NCI-H2227 (cell line): ENCODE data around the gene SMPD1.
"Not testable (repeated sequence)": the region's sequence is repeated elsewhere in the genome, so short reads cannot be mapped to it uniquely, and the experiment has no call there.

Source experiments
- DNase-seq: peaks from one replicate; lab custom pipeline; 2025; ENCODE audit not compliant: unreplicated experiment; lab: John Stamatoyannopoulos, UW

The SMPD1 gene

DNA sequence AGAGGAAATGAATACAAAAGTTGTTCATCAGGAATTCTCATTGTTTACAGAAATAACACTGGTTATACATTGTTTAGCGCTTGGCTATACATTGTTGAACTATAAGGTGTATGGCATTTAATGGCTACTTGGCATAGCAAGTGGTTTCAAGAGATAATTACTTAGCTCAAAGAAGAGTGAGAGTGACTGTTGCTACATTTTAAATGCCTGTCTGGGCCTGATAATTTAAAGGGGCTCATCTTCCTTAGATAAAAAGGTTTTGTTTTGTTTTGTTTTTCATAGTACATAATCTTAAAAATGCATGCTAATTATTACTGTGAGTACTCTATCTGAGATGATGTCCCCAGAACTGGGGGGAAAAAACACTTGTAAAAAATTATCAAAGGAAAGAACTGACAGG lies 1.5 kb upstream of the SMPD1 start:
- DNase-seq = no peak

DNA sequence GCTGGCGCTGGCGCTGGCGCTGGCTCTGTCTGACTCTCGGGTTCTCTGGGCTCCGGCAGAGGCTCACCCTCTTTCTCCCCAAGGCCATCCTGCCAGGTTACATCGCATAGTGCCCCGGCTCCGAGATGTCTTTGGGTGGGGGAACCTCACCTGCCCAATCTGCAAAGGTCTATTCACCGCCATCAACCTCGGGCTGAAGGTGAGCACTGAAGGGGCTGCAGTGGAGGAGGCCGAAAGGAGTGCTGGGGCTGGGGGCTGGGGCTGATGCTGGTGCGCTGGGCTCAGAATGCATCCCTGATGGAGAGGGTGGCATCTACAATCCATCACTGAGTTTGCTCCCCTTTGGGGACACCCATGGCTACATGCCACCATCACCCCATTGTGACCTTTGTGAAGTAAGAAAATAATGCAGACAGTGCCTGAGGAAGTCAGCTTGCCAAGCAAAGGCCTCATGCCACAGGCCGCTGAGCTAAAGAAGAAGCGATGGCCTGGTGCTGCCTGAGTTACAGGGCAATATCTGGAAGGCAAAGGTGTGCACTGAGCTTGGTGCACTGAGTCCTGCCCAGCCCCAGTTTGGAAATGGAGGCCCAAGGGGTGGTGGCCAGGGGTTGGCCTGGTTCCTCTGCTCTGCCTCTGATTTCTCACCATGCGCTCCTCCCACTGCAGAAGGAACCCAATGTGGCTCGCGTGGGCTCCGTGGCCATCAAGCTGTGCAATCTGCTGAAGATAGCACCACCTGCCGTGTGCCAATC lies 620 bp downstream of the SMPD1 start:
- no peak for DNase-seq

DNA sequence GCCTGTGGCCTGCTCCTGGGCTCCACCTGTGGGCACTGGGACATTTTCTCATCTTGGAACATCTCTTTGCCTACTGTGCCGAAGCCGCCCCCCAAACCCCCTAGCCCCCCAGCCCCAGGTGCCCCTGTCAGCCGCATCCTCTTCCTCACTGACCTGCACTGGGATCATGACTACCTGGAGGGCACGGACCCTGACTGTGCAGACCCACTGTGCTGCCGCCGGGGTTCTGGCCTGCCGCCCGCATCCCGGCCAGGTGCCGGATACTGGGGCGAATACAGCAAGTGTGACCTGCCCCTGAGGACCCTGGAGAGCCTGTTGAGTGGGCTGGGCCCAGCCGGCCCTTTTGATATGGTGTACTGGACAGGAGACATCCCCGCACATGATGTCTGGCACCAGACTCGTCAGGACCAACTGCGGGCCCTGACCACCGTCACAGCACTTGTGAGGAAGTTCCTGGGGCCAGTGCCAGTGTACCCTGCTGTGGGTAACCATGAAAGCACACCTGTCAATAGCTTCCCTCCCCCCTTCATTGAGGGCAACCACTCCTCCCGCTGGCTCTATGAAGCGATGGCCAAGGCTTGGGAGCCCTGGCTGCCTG lies 1.4 kb downstream of the SMPD1 start:
- no peak for DNase-seq

DNA sequence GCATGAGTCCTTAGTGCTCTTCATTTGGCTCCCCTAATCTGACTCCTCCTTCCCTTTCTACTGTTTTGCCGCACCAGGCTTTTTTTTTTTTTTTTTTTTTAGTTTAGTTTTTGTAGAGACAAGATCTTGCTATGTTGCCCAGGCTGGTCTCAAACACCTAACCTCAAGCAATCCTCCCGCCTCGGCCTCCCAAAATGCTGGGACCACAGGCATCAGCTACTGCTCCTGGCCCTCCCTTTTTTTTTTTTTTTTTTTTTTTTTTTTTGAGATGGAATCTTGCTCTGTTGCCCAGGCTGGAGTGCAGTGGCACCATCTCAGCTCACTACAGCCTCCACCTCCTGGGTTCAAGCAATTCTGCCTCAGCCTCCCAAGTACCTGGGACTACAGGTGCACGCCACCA lies 2.0 kb downstream of the SMPD1 start:
- not testable (repeated sequence) for DNase-seq

DNA sequence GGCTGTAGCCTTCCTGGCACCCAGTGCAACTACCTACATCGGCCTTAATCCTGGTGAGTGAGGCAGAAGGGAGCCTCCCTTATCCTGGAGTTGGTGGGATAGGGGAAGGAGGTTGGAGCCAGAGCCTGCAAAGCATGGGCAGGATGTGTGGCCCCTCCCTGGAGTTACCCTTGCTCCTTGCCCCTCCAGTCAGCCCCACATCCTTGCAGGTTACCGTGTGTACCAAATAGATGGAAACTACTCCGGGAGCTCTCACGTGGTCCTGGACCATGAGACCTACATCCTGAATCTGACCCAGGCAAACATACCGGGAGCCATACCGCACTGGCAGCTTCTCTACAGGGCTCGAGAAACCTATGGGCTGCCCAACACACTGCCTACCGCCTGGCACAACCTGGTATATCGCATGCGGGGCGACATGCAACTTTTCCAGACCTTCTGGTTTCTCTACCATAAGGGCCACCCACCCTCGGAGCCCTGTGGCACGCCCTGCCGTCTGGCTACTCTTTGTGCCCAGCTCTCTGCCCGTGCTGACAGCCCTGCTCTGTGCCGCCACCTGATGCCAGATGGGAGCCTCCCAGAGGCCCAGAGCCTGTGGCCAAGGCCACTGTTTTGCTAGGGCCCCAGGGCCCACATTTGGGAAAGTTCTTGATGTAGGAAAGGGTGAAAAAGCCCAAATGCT lies 3.9 kb downstream of the SMPD1 start:
- DNase-seq = no peak

DNA sequence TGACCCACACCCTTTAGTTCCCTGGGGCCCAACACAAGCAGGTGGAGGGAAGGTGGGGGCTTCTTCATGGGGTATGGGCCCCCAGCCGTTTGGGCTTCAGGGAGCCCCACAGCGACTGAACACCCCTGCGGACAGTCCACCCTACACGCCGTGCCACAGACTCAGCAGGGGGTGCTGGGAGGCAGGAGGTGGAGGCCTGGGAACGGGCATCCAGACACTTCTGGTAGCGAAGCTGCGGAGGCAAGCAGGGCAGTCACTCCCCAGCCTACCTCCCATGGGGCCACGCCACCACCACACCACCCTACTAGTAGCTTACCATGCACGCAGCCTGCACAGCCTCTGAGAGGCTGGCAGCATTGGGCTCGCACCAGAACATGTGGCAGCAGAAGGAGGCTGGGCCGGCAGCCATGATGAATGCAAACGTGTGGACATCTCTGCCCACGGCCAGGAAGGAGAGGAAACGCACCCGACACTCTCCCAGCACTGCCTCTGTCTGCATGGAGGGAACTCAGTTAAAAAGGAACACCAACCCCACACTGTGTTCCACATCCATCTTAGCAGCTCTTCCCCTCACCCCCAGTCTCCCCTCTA lies 5.3 kb downstream of the SMPD1 start:
- no peak for DNase-seq

DNA sequence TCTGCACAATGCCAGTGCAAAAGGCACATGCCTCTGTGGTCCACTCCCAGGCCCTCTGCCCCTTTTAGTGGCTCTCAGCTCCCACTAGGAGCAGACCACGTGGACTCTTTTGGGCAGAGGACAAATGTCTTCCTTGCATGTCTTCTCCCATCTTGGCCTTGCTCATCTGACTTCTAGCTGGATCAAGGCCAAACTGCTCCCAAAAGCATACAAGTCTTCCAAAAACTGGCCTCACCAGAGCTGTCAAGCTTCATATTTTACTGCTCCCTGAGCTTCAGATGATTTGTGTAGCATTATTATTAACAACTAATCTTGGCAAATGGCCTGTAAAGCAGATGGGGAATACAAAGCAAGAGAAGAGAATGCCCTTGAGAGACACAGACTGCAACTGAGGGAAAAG lies 6.9 kb downstream of the SMPD1 start:
- no peak for DNase-seq

DNA sequence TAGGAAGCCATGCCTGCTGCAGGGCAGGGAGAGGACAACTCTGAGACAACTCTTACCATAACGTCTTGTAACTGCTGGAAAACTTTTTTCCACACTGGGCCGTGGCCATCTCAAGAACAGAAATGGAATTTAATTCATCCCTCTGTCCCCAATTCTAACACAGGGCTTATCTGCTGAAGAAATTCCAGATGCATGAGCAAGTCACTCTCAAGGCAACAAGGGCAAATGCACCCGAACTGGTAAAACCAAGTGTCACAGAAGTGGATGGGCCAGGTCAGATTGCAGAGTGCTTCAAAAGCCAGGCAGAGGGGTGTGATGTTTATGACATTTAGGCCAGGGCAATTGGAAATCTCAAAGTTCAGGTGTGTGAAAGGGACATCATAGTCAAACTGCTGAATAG lies 7.4 kb downstream of the SMPD1 start:
- no peak for DNase-seq

DNA sequence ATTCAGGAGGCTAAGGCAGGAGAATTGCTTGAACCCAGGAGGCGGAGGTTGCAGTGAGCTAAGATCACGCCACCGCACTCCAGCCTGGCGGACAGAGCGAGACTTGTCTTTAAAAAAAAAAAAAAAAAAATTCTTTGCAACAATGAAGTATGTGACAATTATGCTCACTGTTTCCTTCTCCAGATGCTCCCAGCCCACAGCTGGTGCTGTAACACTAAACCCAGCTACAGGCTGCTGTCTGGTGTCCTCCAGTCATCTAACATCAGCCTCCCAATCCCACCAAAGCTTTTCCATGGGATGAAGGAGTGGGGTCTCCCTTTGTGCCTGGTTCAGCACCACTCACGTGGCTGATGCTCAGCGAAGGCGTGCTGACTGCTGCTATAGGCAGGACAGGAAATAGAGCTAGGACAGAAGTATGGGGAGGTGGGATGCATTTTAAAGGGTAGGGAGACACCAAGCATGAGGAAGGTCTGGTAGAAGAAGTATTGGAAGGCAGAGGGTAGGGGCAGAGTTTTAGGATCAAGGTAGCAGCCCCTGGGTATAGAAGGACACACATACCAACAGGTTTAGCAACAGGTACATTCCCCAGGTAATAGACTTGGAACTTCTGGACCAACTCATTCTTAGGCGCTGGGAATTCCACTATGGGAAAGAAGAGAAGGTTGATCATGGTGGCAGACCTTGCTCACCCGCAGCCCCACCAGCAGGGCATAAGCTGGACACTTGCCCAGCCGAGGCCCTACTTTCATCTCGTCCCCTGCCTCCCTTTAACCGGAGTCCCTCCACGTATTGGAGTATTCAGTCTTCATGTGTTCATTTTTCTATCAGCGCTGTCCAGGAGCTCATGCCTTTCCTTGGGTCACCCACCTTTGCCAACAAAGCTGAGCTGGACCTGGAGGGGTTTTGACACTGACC lies 10.4 kb downstream of the SMPD1 start:
- no peak for DNase-seq

DNA sequence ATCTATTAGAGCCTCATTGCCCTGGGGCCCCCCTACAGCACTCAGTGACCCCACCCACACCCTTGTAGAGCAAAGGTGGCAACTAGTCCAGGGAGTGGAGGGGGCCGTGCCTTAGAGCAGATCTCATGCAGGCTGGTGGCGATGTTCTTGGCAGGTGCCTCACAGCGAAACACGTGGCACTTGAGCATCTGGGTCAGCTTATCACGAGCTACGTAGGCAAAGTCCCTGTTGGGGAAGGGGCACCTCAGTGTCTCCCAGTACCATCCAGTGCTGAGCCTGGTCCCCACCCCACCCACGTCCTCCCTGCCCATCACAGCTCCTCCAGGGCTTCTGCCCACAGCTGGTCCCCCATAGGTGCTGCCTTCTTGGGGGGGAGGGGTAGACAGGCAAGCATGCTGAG lies 11.2 kb downstream of the SMPD1 start:
- no peak for DNase-seq

DNA sequence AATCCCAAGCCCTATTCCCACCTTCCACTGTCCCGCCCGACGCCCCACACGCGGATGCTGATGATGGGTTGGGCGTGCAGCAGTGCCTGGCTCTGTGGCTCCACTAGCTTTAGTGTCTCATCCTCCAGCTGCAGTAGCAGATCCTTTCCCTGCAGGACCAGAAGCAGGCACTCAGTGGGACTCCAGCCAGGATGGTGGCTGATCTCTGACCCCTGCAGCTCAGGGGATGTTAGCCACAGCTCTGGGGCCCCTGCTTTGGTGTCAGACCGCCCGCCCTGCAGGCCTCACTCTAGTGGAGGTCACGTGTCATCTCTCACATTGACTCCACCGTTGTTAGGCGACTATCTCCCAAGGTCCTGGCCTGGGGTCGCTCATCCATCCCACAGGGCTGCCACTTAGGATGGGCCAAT lies 11.8 kb downstream of the SMPD1 start:
- DNase-seq = no peak

DNA sequence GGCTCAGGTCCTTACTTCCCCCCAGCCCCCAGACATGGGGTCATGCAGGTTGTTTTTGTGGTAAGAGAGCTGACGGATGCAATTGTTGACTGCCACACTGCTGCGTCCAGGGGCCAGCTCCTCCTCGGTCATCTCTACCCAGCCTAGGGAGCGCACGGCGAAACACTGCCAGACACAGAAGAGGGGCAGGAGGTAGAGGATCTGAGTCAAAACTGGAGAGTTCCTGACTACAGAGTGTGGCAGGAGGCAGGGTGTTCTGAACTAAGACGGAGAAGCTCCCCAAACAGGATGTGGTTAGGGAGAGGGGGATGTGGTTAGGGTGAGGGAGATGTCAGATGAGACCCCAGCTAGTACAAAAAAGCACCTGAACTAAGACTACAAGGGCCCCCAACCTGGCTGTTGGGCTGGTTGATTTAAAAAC lies 12.3 kb downstream of the SMPD1 start:
- no peak for DNase-seq

DNA sequence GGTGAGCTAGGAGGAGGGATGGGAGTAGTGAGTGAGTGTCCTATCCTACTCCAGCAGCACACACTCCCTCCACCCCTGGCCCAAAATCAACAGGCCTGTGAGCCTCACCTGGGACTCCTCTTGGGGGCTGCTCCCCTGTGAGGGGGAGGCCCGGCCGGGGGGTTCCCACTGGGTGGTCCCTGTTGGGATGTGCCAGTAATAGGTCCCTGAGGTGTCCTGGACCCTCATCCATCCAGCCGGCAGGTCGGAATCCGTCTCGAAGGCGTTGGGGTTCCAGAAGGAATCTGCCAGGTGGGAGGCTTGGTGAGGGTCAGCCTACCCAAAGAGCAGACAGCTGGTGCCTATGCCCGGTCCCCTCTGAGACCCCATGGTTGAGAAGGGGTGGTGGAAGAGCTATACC lies 13.3 kb downstream of the SMPD1 start:
- no peak for DNase-seq

DNA sequence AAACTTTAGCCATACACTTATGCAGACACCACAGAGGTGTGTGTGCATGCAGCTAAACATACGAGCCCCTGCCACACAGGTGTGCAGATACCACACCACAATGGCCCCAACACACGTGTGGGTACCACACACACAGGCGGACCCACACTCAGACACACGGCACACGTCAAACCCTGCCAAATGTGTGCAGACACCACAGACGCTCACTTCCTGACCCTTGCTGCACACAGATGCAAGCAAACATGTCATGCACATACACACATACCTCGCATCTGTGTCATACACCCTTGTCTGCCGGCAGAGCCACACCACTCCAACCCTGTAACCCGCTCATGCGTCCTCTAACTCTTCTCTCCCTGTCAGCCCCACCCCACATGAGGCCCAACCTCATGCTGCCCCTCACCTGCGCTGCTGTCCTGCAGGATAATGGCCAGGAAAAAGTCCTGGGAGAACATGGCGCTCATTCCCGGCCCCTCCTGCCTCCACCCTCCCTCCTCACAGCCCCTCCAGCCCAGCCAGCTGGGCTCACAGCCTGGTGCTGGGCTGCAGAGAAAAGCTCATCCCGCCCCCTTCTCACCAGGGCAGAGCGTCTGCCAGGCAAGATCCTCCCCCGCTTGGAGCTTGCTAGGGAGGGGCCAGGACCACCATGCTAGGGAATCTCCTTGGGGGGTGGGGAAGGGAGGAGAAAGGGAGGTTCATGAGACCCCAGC lies 14.2 kb downstream of the SMPD1 start:
- peak; percentile 88 for DNase-seq

DNA sequence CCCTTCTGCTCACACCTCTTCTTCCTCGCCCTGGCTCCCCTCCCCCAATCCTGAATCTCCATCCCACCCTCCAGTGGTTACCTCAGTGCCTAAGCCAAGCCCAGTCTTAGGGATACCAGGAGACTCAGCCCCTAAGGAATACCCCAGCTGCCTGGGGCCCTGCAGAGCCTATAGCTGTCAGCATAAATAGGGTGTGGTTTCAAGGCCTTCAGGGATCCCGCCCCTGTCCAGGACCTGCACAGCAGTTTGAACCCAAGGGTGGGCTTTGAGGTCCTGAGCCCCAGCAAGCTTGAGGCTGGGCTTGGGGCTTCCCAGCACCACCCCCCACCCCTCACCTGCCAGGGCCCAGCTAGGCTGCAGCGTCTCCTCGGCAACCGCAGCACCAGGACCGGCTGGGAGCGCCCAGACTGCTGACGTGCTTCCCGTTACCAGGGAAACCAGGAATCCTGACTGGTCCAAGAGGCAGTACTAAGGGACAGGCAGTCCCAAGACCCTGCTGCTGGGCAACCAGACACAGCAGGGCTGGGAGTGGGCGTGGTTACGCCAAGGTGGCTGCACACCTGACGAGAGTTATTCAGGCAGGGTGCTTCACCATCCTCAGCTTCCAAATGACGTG lies 14.9 kb downstream of the SMPD1 start:
- peak; percentile 92 for DNase-seq

DNA sequence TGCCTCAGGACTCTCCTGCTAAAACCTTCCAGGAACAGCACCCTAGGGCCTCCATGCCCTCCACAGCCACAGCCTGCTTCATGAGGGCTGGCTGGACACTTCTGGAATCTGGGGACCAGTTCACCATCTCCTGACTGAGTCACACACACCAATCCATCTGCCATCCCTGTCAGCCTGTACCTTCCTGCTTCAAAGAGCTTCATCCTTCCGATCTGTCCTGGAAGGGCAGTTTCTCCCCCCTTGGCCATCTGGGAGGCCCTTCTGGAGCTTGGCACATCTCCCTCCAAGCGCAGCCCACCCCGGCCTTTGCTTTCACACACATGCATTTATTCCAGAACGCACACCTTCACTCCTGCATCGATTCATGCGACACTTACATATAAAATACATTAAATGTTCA lies 15.6 kb downstream of the SMPD1 start:
- DNase-seq = no peak

DNA sequence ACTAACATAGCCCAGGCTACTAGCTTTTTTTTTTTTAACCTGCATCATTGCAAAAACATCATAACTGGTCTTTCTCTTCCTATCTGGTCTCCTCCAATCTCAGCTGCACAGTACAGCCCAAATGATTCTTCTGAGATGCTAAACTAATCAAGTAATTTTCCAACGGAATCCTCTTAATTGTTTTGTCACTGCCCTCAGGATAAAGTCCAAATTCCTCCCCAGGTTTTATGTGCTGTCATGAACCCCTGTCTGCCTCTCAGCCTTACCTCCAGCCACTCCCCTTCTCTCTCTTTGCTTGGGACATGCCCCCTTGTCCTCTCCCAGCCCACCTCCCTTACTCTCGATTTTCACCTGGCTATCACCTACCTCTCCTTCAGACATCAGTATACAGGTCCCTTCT lies 16.1 kb downstream of the SMPD1 start:
- DNase-seq = no peak

DNA sequence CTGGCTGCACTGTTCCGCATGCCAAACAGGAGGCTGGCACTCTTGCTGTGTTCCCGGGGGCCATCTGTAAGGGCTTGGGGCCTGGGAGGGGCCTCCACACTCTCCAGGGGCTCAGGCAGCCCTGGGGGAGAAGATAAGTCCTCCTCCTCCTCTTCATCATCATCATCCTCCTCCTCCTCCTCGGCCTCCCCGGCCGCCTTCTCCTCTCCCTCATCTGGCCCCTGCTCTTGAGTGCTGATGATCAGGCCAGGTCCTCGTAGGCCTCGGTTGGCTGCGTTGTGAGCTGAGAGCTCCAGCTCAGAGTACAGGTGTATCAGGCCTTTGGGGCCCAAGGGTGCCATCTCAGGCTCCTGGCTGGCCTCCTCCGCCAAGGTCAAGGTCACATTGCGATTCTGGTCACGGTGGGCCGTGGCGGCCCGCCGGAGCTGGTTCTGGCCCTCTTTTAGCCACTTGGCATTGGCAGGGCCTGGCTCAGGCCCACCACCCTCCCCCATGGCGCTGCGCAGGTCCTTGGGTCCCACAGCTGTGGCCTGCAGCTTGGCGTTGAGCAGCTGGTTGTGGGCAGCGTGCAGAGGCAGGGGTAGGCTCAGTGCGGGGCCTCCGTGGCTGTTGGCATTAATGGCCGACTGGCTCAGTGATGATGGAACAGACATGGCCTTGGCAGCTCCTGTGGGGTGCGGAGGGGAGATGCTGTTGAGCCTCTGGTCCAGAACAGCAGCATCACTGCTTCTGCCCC lies 20.6 kb downstream of the SMPD1 start:
- DNase-seq = no peak

DNA sequence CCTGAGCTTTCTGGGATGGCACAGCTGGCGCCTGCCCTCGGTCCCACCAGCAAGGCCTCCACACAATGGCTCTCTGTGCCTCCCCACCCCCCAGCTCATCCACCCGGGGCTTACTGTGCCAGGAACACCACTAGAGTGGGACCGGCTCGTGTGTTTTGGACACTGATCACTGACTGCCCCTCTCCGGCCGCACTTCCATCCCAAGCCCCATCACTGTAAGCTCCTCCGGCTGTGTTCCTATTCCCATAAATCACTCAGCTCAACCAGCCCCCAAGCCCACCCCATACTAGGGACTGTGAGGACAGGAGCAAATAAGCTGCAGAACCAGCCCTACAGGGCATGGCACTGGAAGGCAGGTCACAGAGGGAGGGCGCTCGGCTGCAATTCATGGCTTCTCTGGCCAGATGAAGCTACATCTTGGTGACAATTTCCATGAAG lies 21.3 kb downstream of the SMPD1 start:
- DNase-seq = no peak
